Heart left ventricle (tissue), 13 donors: Measurements from ENCODE around the gene VPS4B.

Source experiments
- POLR2A ChIP-seq, 2 donors: fragments of 450-650 bp; IDR thresholded peaks; one replicate each; pipeline ENCODE4 v1.6.1; 2017; ENCODE audit warnings: antibody characterized with exemption in 2 of 2, mild to moderate bottlenecking in 2 of 2, moderate library complexity in 2 of 2
- TF ChIP-seq, protein P1 (sequence below), 12 donors: fragments of 200-600 bp; sonication (generic) in 4 of 12; IDR thresholded peaks; one replicate each; pipeline versions ENCODE4 v1.5.0 to v1.8.0; 2018 to 2022; ENCODE audit warnings: antibody characterized with exemption in 12 of 12, mild to moderate bottlenecking in 5 of 12
- donor health status: ischemic (EF 13 %, LVEDD 7.1; RV severe dilation, severe dysfunction).
- donor health status: DM: no; HTN: yes; CAD: no.
- donor health status: DM: no; HTN: no; CAD: no.
- donor health status: ischemic (EF 25% LVEDD 6.9; RV normal size, moderate dysfunction).
- donor health status: ischemic (EF 25% LVEDD 5.7; RV mildly dilated, moderate dysfunction).
- donor health status: ischemic (EF 35%, LVEDD 5.7; RV mildly dilated, moderate dysfunction).
- donor health status: nonischemic (EF 11% LVEDD 7.7; RV severe dilation, severe dysfunction).
- donor health status: DM: yes; HTN: yes; CAD: no.
- donor health status: PGD.
- donor health status: ischemic (EF 29% LVEDD 5.4; RV normal size, mild dysfunction).
- donor health status: nonischemic (EF 23%, LVEDD 6.1; RV moderate dilation, normal function).

DNA sequence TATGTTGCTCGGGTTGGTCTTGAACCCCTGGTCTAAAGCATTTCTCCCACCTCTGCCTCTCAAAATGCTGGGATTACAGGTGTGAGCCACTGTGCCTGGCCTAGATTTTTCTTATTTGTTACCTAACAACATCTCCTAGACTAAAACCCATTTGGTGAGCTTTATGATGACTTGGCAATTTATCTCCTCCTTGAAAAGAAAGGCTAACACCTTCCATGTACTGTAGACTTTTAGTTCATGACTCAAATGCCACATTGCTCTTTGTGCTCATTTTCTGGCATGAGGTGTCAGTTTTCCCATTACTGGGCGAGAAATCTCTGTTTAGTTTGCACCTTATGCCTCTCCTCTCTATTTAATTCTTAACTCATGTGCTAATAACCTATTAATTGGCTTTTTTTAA, 42.2 kb upstream of the VPS4B start:
- TF ChIP-seq, protein P1, sequence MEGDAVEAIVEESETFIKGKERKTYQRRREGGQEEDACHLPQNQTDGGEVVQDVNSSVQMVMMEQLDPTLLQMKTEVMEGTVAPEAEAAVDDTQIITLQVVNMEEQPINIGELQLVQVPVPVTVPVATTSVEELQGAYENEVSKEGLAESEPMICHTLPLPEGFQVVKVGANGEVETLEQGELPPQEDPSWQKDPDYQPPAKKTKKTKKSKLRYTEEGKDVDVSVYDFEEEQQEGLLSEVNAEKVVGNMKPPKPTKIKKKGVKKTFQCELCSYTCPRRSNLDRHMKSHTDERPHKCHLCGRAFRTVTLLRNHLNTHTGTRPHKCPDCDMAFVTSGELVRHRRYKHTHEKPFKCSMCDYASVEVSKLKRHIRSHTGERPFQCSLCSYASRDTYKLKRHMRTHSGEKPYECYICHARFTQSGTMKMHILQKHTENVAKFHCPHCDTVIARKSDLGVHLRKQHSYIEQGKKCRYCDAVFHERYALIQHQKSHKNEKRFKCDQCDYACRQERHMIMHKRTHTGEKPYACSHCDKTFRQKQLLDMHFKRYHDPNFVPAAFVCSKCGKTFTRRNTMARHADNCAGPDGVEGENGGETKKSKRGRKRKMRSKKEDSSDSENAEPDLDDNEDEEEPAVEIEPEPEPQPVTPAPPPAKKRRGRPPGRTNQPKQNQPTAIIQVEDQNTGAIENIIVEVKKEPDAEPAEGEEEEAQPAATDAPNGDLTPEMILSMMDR (IDR thresholded peaks at IDR 0.05), result no peak
- TF ChIP-seq POLR2A (IDR thresholded peaks at IDR 0.05), result no peak
